LNCAP (cell line): ENCODE results near the gene PRXL2B.

Source experiments
- CTCF ChIP-seq: fragments of 450-650 bp; IDR thresholded peaks from 2 replicates; pipeline ENCODE4 v1.5.1; 2017; ENCODE audit warnings: mild to moderate bottlenecking

The PRXL2B gene

GRCh38 chr1:2591581-2592261 lies 5.1 kb downstream of the PRXL2B start:
- no peak for TF ChIP-seq CTCF

GRCh38 chr1:2592672-2593071 lies 6.1 kb downstream of the PRXL2B start:
- TF ChIP-seq CTCF = no peak

GRCh38 chr1:2593251-2593878 lies 6.8 kb downstream of the PRXL2B start:
- TF ChIP-seq CTCF = no peak

- TF ChIP-seq CTCF = no peak
These were observed 7.5 kb downstream of the PRXL2B start for GRCh38 chr1:2594001-2594640.

- no peak for TF ChIP-seq CTCF
These were observed 8.1 kb downstream of the PRXL2B start for GRCh38 chr1:2594641-2595131.

- no peak for TF ChIP-seq CTCF
These were observed 8.8 kb downstream of the PRXL2B start for GRCh38 chr1:2595261-2595811.

- no peak for TF ChIP-seq CTCF
These were observed 9.4 kb downstream of the PRXL2B start for GRCh38 chr1:2595812-2596529.
